Glomerular endothelial cell (primary cell): ENCODE measurements around the gene FGF18. TPM values are rescaled to one million over a fixed set of nuclear protein-coding genes. Genes with fewer than 3 reads are reported as not detected.

ENCODE experiments used
- DNase-seq: peaks from one replicate; pipeline ENCODE4 v3.0.0-alpha.2; 2011; ENCODE audit warnings: low read depth, low spot score; ENCODE audit errors: extremely low read depth
- total RNA-seq: library from RNA; depleted of rRNA; stranded (reverse); fragments of >200 nt; gene quantifications from 2 replicates; pipeline ENCODE4 v1.2.3, GENCODE V29; 2015

FGF18 gene
- total RNA-seq, 1 donor from 2014 or later = not detected

- no peak for DNase-seq
These were observed 43.7 kb downstream of the FGF18 start for GRCh38 chr5:171462928-171463861.

GRCh38 chr5:171463862-171464229 lies 44.4 kb downstream of the FGF18 start:
- no peak for DNase-seq

DNA sequence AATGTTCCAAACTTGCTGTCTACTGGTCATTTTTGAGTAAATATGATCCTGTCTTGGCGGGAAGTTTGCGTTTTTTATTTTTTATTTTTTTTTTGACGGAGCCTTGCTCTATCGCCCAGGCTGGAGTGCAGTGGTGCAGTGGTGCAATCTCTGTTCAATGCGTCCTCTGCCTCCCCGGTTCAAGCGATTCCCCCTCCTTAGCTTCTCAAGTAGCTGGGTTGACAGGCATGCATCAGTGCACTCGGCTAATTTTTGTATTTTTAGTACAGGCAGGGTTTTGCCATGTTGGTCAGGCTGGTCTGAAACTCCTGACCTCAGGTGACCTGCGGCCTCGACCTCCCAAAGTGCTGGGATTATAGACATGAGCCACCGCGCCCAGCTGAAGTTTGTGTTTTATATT lies 45.4 kb downstream of the FGF18 start:
- DNase-seq = no peak

- no peak for DNase-seq
These were observed 47.7 kb downstream of the FGF18 start for GRCh38 chr5:171467107-171467506.

- DNase-seq = no peak
These were observed 49.9 kb downstream of the FGF18 start for GRCh38 chr5:171469326-171469725.

DNA sequence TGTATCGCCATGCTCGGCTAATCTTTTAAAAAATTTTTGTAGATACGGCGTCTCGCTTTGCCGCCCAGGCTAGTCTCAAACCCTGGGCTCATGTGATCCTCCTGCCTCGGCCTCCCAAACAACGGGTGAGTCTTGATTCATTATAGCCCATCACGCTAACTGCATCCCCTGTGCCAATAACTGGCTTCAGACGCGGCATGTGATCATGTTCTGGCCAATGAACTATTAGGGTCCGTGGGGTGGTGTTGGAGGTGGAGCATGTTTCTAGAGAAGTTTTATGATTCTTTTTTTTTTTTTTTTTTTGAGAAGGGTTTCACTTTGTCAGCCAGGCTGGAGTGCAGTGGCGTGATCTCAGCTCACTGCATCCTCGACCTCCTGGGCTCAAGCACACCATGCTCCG lies 51.0 kb downstream of the FGF18 start:
- DNase-seq = no peak

GRCh38 chr5:171474230-171474813 lies 54.9 kb downstream of the FGF18 start:
- no peak for DNase-seq

DNA sequence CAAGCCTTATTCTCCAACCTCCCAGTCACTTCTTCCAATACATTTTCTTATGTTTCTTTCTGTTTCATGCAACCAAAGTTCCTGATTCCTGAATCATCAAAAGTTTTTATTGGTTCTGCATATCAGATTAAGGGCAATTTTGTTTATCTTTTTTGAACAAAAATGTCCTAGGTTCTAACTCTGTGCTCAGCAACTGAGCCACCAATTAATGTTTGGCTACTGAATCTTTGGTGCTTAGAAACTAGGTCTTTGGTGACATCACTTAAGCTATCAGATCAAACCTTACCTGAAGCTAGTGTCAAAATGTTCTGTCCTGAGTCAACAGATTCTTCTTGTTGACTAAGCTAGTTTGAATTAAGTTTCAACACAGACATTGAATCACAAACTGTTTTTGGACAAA lies 56.1 kb downstream of the FGF18 start:
- DNase-seq = no peak

GRCh38 chr5:171476701-171477100 lies 57.3 kb downstream of the FGF18 start:
- DNase-seq = no peak

GRCh38 chr5:171477101-171477500 lies 57.7 kb downstream of the FGF18 start:
- DNase-seq = no peak

DNA sequence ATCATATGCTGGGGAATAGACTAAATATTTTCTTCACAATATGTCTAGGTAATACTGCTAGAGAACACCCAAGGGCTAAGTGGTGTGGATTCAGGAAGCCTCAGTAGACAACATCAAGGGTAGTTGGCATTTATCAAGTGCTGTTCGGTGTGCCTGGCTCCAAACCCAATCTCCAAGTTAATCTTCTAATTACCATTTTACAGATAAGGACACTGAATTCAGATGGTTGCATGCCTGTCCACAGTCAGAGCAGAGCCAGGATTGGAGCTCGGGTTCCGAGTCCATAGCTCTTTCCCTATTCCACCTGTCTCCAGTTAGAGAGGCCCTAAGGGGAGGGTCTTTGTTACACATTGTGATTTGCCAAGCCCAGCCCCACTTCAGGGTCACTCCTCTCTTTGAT lies 58.2 kb downstream of the FGF18 start:
- no peak for DNase-seq

DNA sequence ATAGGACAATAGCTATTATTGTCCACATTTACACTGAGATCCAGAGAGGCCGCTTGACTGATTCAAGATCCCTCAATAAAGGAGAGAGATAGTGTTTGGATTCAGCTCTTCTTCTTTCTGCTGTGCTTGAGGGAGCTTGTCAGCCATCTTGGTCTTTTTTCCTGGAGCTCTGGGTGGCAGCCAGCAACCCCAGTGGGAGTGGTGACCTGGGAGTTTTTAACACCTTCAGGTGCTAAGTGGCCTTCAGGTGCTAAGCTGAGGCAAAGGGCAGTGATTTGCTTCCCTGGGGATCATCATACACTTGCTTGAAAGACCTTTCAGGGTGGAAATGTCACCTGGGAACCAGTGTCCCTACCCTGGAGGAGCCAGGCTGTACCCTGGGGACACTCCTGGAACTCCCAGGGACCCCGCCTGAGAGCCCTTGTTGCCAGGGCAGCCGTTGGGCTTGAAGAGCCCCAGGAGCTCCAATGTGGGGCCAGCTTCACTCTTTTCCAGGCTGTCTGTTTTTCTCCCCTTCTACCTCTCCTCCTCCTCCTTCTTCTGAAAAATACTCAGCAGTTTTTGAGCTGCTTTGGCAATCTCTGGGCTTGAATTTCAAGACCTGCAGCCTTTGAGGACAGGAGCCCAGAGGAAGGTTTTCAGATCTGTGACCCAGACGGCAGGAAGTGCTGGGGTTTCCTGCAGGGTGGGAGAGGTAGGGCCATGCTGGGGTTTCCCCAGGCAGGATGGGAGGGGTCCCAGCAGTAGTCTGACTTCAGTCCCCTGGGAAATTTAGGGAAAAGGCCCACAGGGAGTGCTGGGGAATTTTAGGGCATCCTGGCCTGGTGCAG lies 59.7 kb downstream of the FGF18 start:
- no peak for DNase-seq

DNA sequence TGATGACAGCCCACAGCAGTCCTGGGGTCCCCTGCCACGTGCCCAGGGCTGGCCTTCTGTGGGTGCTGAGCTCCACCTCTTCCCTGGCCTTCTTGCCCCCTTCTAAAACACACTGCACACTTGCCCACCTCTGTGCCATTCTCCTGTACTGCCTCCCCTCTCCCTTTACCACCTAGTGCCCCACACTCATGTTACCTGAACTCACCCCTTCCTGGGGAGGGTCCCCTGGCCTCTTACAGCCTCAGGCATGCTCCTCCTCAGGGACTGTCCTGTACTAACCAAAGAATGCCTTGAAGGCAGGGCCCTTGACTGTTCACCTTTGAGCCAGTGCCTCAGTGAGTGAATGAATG lies 60.3 kb downstream of the FGF18 start:
- no peak for DNase-seq

GRCh38 chr5:171480239-171480638 lies 60.8 kb downstream of the FGF18 start:
- no peak for DNase-seq

DNA sequence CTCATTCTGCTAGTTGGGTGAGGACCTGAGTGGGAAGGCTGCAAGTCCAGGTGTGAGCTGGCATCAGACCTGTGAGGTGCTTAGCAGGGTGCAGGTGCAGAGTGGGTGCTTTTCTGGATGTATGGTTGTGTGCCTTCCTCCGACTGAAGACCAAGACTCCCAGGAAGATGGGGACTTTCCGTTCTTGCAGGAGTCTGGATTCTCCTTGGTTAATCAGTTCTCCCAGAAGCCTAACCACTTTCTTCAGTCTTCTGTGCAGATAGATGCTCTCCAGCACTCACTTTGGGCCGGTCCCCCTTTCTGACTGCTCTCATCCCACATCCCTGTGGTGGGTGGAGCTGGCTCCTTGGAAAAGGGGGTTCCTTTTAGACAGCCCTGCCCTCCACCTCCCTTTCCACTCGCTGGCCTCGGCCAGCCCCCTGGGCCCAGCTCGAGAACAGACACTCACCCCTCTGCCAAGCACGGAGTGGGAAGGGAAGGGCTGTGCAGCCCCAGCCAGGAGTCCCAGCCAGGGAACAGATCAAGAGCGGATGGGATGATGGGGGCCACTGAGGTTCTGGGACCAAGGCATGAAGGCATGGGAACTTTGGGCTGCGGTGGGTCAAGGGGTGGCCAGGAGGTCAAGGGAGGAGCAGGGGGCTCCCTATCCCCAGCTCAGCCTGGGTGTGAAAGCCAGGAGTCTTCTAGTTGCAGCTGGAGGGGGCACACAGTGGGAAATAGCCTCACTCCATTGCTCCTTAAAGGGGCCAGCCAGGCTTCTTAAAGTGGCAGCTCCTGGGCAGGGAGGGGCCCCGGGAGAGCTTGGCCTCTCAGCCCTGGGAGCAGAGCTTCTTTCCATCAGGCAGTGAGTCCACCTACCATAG lies 62.4 kb downstream of the FGF18 start:
- no peak for DNase-seq

- DNase-seq = no peak
These were observed 62.9 kb downstream of the FGF18 start for GRCh38 chr5:171482434-171482730.

DNA sequence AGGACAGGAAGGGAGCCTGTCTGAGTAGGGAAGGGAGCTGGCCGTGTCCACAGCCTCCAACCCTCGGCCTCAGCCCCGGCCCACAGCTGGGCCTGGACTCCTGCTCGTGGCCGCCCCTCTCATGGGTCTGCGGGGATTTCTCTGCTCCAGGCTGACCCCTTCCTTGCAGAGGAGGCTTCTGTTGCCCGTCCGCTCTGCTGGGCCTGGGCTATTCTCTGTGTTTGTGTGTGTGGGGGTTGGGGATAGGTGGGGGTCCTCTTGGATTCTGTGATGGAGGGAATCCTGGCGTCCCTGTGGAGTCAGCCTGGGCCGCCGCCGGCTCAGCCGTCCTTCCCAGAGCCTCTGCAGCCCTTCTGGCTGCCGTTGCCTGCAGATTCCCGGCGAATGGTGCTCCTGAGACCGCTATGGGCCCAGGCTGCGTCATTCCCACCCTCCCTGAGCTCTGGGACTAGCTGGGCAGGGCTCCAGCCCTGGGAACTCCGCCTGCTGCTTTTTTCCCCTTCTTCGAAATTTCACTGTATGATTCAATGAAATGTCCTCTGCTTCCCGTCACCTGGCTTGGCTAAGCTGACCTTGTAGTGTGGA lies 64.2 kb downstream of the FGF18 start:
- no peak for DNase-seq

DNA sequence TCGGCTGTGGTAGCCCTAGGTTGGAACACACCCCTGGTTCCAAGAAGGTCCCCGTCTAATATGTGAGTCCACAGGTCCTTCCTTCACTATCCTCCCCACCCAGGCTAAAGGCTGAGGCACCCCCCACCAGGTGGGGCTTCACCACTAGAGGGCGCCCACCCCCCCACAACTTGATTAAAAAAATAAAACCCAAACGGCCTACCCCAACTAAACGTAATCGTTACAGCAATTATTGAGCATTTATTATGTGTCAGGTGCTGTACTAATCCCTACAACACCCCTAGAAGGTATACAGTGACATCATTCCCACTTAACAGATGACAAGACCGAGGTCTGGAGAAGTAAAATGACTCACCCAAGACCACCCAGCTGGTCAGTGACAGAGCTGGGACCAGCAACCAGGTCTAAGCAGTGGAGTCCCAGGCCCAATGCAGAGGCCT lies 65.0 kb downstream of the FGF18 start:
- no peak for DNase-seq

- DNase-seq = no peak
These were observed 66.2 kb downstream of the FGF18 start for GRCh38 chr5:171485668-171486067.

GRCh38 chr5:171486613-171487012 lies 67.2 kb downstream of the FGF18 start:
- no peak for DNase-seq
